GM19438 (cell line): ENCODE measurements around the gene TPI1.
A peak's percentile ranks its signal among the peaks of the same experiment; 100 is the strongest.

Experiments used
- ATAC-seq: cut with Tn5 transposase; IDR thresholded peaks from one replicate; pipeline ENCODE4 v1.9.1; 2021; ENCODE audit warnings: low read depth; ENCODE audit not compliant: unreplicated experiment

The TPI1 gene

DNA sequence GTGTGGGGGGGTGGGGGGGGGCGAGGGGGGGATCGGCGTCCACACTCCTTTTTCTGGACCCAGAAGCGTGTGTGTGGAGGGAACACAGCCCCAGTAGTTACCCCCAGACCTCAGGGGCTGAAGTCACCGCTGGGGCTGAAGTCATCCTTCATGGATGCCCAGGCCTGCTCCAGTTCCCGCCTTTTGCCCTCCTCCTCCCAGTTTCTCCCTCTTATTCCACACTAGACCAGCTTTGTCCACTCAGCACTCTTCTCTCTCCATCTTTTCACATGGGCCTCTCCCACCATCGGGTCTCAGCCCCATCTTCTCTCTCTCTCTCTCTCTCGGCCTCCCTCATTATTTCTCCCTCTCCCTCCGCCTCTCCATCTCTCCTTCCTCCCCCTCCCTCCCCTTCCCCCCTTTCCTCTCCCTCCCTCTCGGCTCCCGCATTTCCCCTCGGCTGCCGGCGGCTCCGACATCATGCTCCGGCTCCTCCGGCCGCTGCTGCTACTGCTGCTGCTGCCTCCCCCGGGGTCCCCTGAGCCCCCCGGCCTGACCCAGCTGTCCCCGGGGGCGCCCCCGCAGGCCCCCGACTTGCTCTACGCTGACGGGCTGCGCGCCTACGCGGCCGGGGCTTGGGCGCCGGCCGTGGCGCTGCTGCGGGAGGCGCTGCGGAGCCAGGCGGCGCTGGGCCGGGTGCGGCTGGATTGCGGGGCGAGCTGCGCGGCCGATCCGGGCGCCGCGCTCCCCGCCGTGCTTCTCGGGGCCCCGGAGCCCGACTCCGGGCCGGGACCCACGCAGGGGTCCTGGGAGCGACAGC is 39.1 kb upstream of the TPI1 start, which contains the start of gene P3H3:
TSS of gene P3H3 (plus strand) at position 426 of the 799 bp plus-strand sequence. CDS start at position 460, 34 bp downstream.
- no peak for ATAC-seq

GRCh38 chr12:6828781-6829535 is 38.4 kb upstream of the TPI1 start:
- ATAC-seq, result no peak

GRCh38 chr12:6829536-6830220 is 37.7 kb upstream of the TPI1 start:
- no peak for ATAC-seq

- ATAC-seq, result no peak
Observed at GRCh38 chr12:6830286-6830890, 36.9 kb upstream of the TPI1 start.

DNA sequence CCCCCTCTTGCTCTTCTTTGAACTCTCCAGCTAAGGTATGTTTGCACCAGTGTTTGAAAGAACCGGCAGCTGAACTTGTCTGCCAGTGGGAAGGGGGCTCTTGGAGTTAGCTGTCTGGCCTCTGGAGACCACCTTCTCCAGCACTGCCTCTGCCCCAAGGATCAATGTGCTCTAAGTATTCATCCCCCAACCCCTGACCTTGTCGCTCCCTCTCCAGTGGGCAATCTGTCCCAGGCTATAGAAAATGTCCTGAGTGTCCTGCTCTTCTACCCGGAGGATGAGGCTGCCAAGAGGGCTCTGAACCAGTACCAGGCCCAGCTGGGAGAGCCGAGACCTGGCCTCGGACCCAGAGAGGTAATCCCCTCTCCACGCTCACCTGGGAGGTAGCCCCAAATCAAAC is 36.3 kb upstream of the TPI1 start:
- no peak for ATAC-seq

DNA sequence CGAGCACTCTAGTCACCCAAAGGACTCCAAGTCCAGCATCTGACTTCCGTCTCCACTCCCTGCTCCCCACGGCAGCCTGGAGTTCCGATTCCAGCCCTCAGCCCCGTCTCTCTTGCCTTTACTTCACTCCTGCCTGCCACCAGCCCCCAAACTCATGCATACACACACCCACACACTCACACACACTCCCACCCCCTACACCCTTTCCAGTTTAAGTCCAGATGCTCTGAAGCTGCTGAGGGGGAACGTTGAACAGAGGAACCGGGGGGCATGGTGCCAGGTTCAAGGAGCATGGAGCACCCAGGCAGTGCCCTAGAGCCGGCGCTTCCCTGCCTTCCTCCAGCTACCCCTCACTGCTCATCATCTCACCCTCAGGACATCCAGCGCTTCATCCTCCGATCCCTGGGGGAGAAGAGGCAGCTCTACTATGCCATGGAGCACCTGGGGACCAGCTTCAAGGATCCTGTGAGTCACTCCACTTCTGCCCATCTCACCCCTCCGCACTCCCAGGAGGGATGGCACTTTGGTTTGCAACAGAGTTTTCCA is 35.8 kb upstream of the TPI1 start:
- no peak for ATAC-seq

GRCh38 chr12:6832125-6832524 is 35.2 kb upstream of the TPI1 start:
- no peak for ATAC-seq

DNA sequence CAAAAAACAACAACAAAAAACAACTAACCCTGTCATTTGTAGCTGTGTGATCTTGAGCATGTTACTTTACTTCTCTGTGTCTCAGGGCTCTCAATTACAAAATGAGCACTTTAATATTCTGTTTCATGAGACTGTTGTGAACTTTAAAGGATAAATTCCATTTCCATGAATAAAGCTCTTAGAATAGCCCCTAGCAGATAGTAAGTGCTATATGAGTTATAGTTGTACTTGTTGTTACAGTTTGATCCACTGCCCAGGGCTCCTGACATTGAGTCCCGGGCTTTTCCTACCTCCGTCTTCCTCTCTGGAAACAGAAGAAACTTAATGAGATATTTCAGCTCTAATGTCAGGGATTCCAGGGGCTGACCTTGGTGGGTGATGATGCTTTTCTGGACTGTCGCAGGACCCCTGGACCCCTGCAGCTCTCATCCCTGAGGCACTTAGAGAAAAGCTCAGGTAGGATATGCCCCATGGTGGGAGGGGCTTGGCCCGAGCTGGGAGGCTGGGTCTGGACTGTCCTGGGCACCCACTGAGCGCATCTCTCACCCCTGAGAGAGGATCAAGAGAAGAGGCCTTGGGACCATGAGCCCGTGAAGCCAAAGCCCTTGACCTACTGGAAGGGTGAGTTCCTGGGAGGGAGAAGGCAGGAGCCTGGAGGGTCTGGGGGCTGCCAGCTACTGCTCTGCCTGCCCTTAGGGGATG is 34.0 kb upstream of the TPI1 start:
- no peak for ATAC-seq

GRCh38 chr12:6834254-6834653 is 33.1 kb upstream of the TPI1 start:
- ATAC-seq, result no peak

GRCh38 chr12:6834873-6835272 is 32.5 kb upstream of the TPI1 start:
- ATAC-seq, result no peak

DNA sequence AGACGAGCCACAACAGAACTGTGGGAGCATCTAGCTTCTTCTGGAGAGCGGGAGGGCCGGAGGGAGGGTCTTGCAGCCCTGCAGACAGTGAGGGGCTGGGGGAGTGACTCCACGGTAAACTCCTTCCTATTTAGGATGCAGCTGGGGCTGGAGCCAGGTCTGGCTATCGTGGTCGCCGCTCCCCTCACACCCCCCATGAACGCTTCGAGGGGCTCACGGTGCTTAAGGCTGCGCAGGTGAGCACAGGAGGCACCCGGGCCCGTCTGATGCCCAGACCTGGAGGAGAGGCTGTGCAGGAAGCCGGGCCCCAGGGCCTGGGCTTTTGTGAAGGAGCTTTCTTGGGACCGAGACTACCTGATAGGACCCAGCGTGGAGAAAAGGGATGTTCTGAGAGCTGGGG is 30.5 kb upstream of the TPI1 start:
- no peak for ATAC-seq

DNA sequence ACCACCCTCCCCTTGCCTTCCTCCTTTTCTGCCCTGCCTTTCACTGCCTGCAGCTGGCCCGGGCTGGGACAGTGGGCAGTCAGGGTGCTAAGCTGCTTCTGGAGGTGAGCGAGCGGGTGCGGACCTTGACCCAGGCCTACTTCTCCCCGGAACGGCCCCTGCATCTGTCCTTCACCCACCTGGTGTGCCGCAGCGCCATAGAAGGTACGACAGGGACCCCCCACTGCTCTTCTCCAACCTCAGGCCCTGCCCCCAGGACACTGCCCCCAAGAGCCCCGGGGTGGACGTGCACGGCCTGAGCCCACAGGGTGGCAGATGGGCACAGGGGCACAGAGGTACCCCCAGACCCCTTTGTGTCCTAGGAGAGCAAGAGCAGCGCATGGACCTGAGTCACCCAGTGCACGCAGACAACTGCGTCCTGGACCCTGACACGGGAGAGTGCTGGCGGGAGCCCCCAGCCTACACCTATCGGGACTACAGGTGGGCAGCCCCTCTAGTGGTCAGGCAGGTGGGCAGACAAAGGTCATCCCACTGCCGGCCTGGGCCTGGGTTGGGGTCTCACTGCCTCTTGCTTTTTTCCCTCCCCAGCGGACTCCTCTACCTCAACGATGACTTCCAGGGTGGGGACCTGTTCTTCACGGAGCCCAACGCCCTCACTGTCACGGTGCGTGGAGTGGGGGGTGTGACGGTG is 29.8 kb upstream of the TPI1 start:
- ATAC-seq, result no peak

- no peak for ATAC-seq
Observed at GRCh38 chr12:6838854-6839253, 28.5 kb upstream of the TPI1 start.

DNA sequence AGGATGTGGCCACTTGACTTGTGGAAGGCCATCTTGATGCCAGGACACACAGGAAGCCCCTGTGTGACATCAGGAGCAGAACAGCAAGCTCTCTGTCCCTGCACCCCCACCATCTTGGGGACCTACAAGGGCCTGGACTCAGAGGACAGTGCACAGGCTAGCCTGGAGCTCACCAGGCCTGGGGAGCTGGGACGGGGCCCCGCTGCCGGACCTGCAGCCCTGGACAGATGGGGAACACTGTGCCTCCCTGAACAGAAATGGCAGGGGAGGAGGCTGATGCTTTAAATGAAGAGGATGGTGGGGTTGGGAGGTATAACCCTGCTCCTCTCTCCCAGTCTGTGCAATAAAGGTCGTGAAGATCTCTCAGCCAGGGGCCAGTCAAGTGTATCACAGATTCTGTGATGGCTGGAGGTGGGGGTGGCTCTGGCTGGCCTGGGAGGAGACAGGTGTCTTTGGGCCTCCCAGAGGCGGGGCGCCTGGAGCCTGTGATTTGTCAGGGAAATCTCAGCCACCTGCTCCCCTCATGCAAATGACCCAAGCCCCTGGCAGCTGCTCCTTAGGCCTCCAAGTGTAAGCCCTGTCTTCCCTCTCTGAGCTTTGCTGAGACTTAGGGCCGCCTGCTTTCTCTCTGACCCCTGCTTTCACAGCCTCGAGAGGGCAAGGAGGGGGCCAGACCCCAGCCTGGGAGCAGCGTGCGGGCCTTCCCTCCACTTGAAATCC is 27.7 kb upstream of the TPI1 start:
- ATAC-seq, result peak; percentile 70

GRCh38 chr12:6840330-6840729 is 27.0 kb upstream of the TPI1 start:
- no peak for ATAC-seq

DNA sequence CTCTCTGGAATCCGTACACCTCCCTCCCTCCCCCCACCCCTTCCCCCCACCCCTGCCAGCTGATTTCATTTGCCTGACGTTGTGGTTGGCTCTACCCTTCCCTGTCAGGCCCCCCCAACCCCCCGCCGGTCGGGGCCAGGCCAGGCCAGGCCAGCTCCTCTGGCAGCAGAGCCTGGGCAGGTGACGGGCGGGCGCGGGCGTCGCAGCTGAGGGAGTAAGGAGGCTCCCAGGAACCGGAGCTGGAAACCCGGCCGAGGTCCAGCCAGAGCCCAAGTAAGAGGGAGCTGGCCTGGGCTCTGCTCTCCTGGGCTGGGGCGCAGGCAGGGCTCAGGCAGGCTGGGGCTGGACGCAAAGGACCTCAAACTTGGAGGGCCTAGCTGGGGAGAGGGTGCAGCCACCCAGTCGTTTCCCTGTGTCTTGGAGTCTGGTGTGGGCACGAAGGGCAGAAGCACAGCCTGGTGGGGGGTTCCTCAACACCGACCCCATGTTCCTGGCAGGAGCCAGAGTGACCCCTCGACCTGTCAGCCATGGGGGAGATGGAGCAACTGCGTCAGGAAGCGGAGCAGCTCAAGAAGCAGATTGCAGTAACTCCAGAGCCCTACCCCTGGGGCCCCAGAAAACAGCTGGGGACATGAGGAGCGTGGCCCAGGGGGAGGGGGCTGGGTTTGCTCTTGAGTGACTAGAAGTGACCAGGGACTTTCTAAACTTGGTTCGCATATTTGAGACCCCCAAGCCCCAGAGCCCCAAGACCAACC is 26.4 kb upstream of the TPI1 start, which contains the start of gene GNB3:
TSS of gene GNB3 (plus strand) at position 165 of the 755 bp plus-strand sequence. CDS start at position 528, 363 bp downstream.
- no peak for ATAC-seq

- ATAC-seq, result no peak
Observed at GRCh38 chr12:6842075-6842474, 25.3 kb upstream of the TPI1 start.
